Muscle of leg (tissue), 11 donors: Measurements from ENCODE around the gene NLGN1. TPM values are rescaled to one million over a fixed set of nuclear protein-coding genes. Genes with fewer than 3 reads are reported as not detected.

ENCODE experiments used
- DNase-seq: peaks from one replicate; pipeline ENCODE4 v3.0.0; 2013
- H3K27ac ChIP-seq: one replicate; pipeline ENCODE4 v1.5.1; 2013; ENCODE audit warnings: mild to moderate bottlenecking, low read length, control low read depth
- H3K27me3 ChIP-seq: one replicate; pipeline ENCODE4 v1.6.1; 2013; ENCODE audit warnings: low read length; ENCODE audit not compliant: control insufficient read depth, insufficient read depth
- H3K36me3 ChIP-seq: one replicate; pipeline ENCODE4 v1.6.1; 2013; ENCODE audit warnings: low read length; ENCODE audit not compliant: control insufficient read depth, insufficient read depth
- H3K4me1 ChIP-seq: one replicate; pipeline ENCODE4 v1.6.1; 2013; ENCODE audit warnings: low read length; ENCODE audit not compliant: control insufficient read depth, insufficient read depth
- H3K4me3 ChIP-seq: one replicate; pipeline ENCODE4 v1.5.1; 2013; ENCODE audit warnings: low read length, control low read depth
- H3K9me3 ChIP-seq: replicated peaks from 2 replicates; pipeline ENCODE4 v1.6.1; 2013; ENCODE audit warnings: low read depth, low read length; ENCODE audit not compliant: control insufficient read depth
- WGBS: methylation state at CpG from one replicate; pipeline ENCODE4 v1.1.5; 2013; ENCODE audit warnings: missing lambda C conversion rate; ENCODE audit not compliant: insufficient coverage; 5-methylcytosine and 5-hydroxymethylcytosine counted together
- polyA plus RNA-seq, 8 donors: library from polyadenylated mRNA; unstranded; fragments of 120-200 nt; gene quantifications; one replicate each; pipeline versions ENCODE4 v1.2.1 to v1.2.3, GENCODE V29; 2013; ENCODE audit warnings: inconsistent platforms in 1 of 8, low replicate concordance in 1 of 8; ENCODE audit not compliant: insufficient read length in 8 of 8, insufficient read depth in 1 of 8
- total RNA-seq: library from RNA; stranded (reverse); fragments of 120-200 nt; gene quantifications from one replicate; pipeline ENCODE4 v1.2.4, GENCODE V29; 2013

The NLGN1 gene
- total and polyA plus RNA-seq, 9 donors, result 0.95 to 8.5 (median 2.7) TPM

DNA sequence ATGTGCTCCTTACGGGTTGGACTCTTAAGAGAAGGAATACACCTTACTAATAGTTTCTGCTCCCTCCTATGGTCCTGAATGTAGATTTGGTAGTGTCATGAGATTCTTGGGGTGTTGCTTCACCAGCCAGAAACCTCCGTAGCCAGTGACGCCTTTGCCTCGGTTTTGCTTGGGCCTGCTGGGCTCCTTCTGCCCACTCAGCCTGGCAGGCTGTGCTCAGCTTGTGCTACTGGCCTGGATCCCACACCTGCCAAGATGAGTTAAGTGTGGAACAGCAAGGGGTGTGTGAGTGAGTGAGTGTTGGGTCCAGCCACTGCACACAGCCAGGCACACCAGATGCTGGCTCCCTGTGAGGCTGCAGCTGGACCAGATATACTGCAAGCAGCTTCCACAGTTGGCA lies 560.1 kb downstream of the NLGN1 start:
- Histone ChIP-seq H3K27ac (no peak overlapping the region), H3K36me3 (no peaks in the 10 kb centered on the region)
- 89% methylated on average over 2 of the region's 4 CpGs for WGBS

DNA sequence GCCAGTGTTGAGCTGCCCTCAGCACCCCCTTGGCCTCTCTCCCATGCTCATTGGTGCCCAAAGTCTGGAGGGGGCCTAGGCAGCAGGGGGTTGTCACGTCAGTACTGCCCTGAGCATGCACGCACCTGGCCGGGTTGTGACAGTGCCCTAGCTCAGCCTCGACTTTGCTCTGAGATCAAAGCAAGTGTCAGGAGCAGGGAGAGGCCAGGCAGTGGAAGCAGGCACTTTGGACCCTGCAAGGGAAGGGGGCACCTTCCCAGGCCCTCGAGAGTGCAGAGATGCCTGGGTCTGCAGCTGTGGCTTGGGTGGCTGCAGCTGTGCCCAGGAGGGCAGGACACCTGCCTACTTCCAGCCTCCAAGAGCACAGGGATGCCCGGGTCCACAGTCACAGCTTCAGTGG lies 561.3 kb downstream of the NLGN1 start:
- peaks cover 2% of the 10 kb centered on the region for H3K9me3 ChIP-seq
- WGBS, result 97% methylated on average over 6 of the region's 6 CpGs
- no peaks in the 10 kb centered on the region for H3K4me1 ChIP-seq
- H3K4me3 ChIP-seq, result no peak overlapping the region
- no peak overlapping the region for H3K27ac ChIP-seq
- no peaks in the 10 kb centered on the region for H3K36me3 ChIP-seq
- DNase-seq, result no peak
- H3K27me3 ChIP-seq, result no peaks in the 10 kb centered on the region

More for the DNA sequence above, 560.1 kb downstream of the NLGN1 start:
- Histone ChIP-seq H3K4me1 (no peaks in the 10 kb centered on the region), H3K9me3 (peaks cover 2% of the 10 kb centered on the region), H3K4me3 (no peak overlapping the region), H3K27me3 (no peaks in the 10 kb centered on the region)
- DNase-seq, result no peak

DNA sequence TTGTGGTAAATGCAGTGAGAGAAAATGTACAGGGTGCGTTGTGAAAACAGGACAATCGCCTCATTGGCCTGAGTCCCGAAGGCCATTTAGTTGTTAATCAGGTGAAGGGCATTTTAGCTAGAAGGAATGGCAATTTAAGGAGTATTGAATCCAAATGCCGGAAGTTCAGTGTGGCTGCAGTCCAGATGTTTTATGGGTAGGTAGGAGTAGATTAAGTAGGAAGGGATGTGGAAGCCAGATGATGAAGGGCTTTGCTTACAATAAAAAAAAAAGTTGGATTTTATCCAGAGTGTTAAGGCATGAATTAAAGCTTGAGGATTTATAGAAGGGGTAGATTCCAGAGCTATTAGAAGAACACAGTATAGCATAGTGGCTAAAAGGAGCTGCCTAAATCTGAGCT lies 572.7 kb downstream of the NLGN1 start:
- Histone ChIP-seq H3K27ac (no peak overlapping the region), H3K36me3 (no peaks in the 10 kb centered on the region), H3K4me3 (no peak overlapping the region), H3K9me3 (no peaks in the 10 kb centered on the region), H3K4me1 (no peaks in the 10 kb centered on the region), H3K27me3 (no peaks in the 10 kb centered on the region)
- 35% methylated on average over 4 of the region's 4 CpGs for WGBS
- DNase-seq, result no peak

DNA sequence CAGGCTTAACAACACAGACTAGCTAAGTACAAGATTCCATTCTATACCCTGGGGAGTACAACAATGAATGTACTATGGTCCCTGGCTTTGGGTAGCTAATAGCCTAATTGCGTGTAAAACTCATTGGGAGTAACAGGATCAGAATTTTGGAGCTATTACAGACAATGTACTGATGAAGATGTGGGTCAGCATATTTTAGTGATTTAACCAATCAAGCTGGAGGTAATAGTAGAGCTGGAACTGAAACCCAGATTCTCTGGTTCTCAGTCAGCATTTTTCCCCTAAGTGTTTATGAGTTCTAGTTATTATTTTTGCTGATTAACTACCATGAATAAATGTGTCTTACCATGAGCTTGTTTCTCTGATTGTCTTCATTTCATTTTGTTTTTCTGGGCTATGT lies 578.7 kb downstream of the NLGN1 start:
- Histone ChIP-seq H3K9me3 (no peaks in the 10 kb centered on the region), H3K4me3 (no peak overlapping the region), H3K27ac (no peak overlapping the region), H3K27me3 (no peaks in the 10 kb centered on the region), H3K36me3 (no peaks in the 10 kb centered on the region), H3K4me1 (no peaks in the 10 kb centered on the region)
- WGBS, result no CpG with 5 or more reads among the region's 1 CpG
- no peak for DNase-seq

DNA sequence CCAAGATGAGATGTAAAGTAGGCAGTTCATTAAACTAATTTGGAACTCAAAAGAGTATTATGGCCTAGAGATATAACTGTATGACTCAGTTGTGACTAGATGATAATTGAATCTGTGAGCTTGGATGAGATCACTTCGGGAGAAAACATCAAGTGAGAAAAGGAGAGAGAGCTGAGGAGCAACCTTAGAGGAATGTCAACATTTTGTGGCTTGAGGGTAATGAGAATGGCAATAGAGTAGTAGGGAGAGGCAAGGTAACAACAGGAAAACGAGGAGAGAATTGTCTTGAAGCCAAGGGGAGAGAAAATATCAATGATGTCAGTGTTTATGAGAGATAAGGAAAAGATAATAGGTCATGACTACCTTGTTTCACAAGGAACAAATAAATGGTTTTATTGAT lies 580.2 kb downstream of the NLGN1 start:
- WGBS, result 81% methylated on average over 2 of the region's 2 CpGs
- Histone ChIP-seq H3K36me3 (no peaks in the 10 kb centered on the region), H3K4me1 (no peaks in the 10 kb centered on the region), H3K9me3 (no peaks in the 10 kb centered on the region), H3K27me3 (no peaks in the 10 kb centered on the region), H3K27ac (no peak overlapping the region), H3K4me3 (no peak overlapping the region)
- DNase-seq, result no peak

DNA sequence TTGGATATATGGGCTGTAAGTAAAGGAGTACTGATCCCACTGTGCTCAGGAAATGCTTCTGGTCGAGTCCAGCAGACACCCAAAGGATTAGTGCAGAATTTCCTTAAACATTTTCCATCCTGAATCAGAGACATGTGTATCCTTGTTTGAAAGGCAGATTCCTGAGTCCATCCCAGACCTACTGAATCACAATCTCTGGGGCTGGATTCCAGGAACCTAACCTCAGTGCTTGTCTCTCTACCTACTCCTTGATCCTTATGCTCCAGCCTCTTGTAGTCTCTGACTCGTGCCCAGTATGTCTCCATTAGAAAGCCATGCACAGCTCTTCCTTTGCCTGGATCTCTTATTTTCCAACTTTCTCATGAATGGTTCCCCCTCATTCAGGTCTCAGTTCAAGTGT lies 585.8 kb downstream of the NLGN1 start:
- Histone ChIP-seq H3K27me3 (no peaks in the 10 kb centered on the region), H3K27ac (no peak overlapping the region), H3K36me3 (no peaks in the 10 kb centered on the region), H3K4me1 (no peaks in the 10 kb centered on the region), H3K4me3 (no peak overlapping the region), H3K9me3 (no peaks in the 10 kb centered on the region)
- no peak for DNase-seq
- WGBS, result 76% methylated on average over 1 of the region's 2 CpGs

DNA sequence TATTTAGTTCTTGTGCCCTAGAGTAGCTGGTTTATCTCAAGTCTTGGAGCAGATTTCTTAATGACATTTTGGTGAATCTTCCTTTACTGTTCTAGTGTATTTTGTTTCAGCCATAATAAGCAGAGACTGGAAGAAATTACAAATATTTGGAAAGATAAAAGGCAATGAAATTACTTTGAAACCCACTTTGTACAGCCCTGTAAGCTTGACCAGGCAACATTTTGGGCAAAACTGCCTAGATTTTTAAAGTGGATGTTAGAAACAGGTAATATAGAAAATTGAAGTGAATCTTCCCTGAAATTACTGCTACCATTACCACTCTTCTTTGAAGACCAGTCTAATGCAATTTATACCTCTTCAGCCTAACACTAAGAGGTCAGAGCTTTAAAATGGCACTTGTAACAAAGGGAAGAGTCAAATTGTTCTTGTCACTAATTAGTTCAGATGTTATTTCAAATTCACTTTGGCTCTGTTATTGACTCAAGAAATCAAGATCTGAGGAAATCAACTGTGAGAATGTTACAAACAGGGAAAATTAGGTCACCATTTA lies 589.4 kb downstream of the NLGN1 start:
- Histone ChIP-seq H3K27me3 (no peaks in the 10 kb centered on the region), H3K9me3 (no peaks in the 10 kb centered on the region), H3K27ac (no peak overlapping the region), H3K36me3 (no peaks in the 10 kb centered on the region), H3K4me3 (no peak overlapping the region), H3K4me1 (no peaks in the 10 kb centered on the region)
- DNase-seq, result no peak

DNA sequence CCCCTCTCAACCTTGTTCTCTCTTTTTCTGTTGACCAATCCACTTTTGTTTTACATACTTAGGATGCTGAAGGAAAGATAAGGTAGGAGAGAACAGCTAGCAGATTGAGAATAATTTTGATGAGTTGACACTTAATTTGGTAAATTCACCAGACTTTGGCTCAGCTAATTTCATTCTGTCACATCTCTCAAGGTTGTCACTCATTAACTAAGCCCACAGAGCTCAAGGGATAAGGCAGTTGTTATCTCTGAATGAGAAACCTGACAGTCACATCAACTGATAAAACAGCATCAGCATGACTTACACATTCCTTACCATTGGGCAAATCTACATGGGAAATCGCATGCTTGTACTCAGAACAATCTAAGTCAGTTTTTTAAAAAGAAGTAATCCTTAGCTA lies 591.4 kb downstream of the NLGN1 start:
- WGBS, result no CpG with 5 or more reads among the region's 1 CpG
- no peak overlapping the region for H3K4me3 ChIP-seq
- DNase-seq, result no peak
- H3K9me3 ChIP-seq, result no peaks in the 10 kb centered on the region
- no peaks in the 10 kb centered on the region for H3K36me3 ChIP-seq
- H3K27me3 ChIP-seq, result no peaks in the 10 kb centered on the region
- H3K4me1 ChIP-seq, result no peaks in the 10 kb centered on the region
- no peak overlapping the region for H3K27ac ChIP-seq

DNA sequence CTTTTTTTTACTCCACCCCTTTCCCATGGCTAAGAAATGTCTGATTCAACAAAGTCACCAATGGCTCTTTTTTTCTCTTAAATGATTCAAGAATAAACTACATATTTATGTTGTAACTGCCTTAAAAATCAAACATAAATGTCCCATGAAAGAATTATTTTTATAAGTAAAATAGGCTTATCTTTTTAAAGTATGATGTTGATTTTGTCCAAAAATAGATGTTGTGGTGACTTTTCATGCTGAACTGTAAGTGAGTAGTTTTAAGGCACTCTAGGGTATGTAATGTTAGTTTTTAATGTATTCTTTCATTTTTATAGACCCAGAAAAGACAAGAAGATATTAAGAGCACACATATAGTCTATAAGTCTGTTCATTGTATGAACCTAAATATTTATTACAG lies 594.9 kb downstream of the NLGN1 start:
- Histone ChIP-seq H3K4me1 (no peaks in the 10 kb centered on the region), H3K9me3 (no peaks in the 10 kb centered on the region), H3K4me3 (no peak overlapping the region), H3K36me3 (no peaks in the 10 kb centered on the region), H3K27ac (no peak overlapping the region), H3K27me3 (no peaks in the 10 kb centered on the region)
- peak; percentile 10 for DNase-seq

DNA sequence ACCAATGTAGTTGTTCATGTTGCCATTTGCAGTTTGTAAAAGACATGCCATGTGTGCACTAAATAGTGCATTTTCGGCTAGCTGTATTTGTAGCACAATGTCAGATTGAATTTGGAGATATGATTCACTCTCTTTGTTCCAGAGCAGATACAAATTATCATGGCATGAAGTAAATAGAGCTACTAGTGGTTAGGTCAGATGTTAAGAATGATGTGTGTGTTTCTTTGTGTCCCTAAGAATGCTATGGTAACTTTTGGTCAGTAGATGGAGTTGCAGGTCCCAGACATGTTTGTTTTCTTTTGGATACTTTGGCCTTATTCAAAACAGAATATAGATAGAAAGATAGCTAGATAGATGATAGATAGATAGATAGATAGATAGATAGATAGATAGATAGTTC lies 595.8 kb downstream of the NLGN1 start:
- Histone ChIP-seq H3K9me3 (no peaks in the 10 kb centered on the region), H3K27ac (peak overlapping the region; percentile 10), H3K36me3 (no peaks in the 10 kb centered on the region), H3K4me3 (no peak overlapping the region), H3K4me1 (no peaks in the 10 kb centered on the region), H3K27me3 (no peaks in the 10 kb centered on the region)
- peak; percentile 52 for DNase-seq
- no CpG with 5 or more reads among the region's 1 CpG for WGBS

DNA sequence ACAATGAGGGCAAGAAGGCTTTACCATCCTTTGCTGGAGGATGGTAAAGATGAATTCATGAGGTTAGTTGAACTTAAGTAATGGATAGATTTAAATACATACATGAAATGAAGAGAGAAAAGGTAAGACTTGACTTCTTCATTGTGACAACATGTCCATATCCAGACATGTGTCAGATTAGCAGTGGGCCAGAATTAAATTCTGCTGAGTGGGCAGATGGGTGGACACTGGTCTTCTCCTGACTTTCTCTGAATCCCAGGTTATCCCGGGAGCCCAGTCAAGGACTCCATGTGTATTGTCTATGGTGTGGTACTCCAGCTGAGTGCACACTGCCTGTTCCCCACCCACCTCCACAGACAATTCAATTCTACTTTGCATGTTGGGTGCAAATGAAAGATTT lies 603.1 kb downstream of the NLGN1 start:
- Histone ChIP-seq H3K27me3 (no peaks in the 10 kb centered on the region), H3K4me1 (no peaks in the 10 kb centered on the region), H3K4me3 (no peak overlapping the region), H3K36me3 (no peaks in the 10 kb centered on the region), H3K27ac (no peak overlapping the region), H3K9me3 (no peaks in the 10 kb centered on the region)
- WGBS, result no CpG with 5 or more reads among the region's 1 CpG
- DNase-seq, result no peak
